Stimulated activated CD4-positive, alpha-beta T cell treated with anti-CD3 and anti-CD28 coated beads, Interleukin-1b, Interleukin-23, amount 100 ng/mL, for 1 hour (primary cell): Measurements from ENCODE around the gene RWDD4.

Source experiments
- DNase-seq, 2 donors: peaks; one replicate each; pipeline ENCODE4 v3.0.0-alpha.2; 2020; ENCODE audit warnings: low read depth in 2 of 2

The RWDD4 gene

GRCh38 chr4:183600189-183600685 lies 58.7 kb downstream of the RWDD4 start:
- no peak for DNase-seq

GRCh38 chr4:183599690-183600089 lies 59.3 kb downstream of the RWDD4 start:
- DNase-seq = no peak

GRCh38 chr4:183599284-183599683 lies 59.7 kb downstream of the RWDD4 start:
- no peak for DNase-seq

- DNase-seq = no peak
These were observed 62.8 kb downstream of the RWDD4 start for GRCh38 chr4:183596067-183596757.

- no peak for DNase-seq
These were observed 64.2 kb downstream of the RWDD4 start for GRCh38 chr4:183594823-183595222.

- no peak for DNase-seq
These were observed 67.7 kb downstream of the RWDD4 start for GRCh38 chr4:183591301-183591700.
